Activated CD8-positive, alpha-beta memory T cell treated with anti-CD3 and anti-CD28 coated beads for 24 hours (primary cell): ENCODE data around the gene DOK7.

Experiments
- DNase-seq: peaks from one replicate; pipeline ENCODE4 v3.0.0-alpha.2; 2020

Gene DOK7

DNA sequence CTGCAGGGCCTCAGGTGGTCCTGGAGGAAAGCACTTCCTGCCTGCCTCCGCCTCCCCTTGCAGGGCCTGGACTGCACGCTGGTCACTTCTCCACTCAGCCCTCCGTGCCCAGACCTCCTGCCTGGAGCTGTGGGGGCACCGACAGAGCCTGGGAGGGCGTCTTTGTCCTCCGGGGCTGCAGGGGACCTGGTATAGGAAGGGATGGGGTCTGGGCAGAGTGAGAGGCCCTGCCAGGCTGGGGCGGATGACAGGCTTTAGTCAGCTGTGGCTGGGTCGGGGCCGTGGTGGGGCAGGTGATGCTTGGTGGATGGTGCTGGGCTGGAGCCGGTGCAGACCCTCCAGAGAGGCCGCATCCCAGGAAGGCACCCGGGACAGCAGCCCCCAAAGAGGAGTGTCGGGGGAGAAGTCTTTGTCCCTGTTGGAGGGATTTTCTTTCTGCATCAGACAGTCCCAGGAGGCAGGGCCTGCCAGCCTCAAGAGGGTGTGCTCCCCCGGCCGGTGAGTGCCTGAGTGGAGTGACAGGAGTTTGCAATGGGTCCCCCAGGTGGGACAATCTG is 1.3 kb downstream of the DOK7 start:
- no peak for DNase-seq

DNA sequence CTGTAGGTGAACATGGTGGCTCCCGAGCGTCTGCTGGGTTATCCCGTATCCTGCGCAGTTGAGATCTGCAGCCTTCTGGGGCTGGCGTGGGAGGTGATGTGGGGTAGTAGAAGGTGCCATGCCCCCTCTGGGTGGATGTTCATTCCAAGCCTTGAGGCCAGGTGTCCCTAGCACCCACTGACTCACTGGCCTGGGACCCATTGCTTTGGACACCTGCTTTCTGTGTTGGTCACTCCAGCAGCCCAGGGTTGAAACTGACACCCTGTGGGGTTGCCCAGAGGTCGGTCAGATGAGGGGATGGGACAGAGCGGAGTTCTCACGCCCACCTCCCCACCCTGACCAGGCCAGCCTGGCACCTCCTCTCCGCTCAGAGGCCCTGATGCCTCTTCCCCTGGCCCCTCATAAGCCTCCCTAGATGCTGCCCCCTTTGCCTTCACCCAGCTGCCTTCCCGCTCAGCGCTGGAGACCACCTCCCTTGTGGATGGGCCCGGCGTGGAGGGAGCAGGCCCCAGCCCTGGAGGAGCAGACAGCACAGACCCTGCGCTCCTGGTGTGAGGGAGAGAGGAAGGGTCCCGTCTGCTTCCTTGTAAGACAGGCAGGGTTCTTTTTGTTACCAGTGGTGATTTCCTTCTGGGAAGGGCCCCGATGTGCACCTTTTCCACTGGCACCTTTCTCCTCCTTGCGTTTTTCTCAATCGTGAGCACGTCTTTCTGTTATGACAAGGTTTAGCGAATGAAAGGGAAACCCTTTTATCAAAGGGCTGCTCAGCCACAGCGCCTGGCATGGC is 2.0 kb downstream of the DOK7 start:
- no peak for DNase-seq

DNA sequence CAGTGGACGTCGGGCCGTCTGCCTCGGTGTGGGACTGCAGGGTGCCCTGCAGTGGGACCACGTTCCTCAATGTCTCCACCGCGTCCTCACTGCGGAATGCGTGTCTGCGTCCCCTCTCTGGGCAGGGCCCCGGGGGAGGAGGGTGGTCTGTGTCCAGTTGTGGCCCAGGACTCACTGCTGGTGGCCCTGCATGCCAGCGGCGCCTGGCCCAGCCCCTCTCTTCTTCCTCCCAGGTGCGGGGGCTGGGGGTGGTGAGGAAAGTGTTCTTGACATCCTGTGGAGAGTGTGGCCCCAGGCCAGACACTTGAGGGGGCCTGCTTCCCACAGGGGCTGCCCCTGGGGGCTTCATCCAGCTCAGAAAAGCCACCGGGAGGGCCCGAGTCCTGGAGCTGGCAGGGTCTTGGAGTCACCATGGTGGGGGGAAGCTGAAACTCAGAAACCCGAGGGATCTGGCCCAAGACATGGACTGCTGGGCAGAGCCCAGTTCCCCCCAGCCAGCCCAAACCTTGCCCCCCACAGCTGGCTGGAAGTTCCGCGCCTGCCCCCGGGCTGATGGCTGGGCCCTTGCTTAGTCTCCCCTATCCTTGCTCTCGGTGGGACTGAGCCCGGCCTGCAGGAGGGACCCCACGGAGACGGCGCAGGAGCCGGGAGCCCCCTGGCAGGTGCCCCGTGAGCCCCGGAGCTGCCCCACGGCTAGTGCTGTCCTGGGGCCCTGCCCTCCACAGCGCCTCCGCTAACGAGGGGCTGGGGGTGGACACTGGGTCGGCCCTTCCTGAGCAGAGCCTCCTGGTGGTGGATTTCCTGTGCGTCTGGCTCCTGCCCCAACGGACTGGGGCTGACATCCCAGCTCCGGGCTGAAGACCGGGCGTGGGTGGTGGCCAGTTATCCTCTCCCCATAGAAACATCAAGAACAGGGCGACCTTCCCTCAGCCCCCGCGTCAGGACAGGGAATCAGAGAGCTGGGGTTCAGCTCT is 2.9 kb downstream of the DOK7 start:
- no peak for DNase-seq

DNA sequence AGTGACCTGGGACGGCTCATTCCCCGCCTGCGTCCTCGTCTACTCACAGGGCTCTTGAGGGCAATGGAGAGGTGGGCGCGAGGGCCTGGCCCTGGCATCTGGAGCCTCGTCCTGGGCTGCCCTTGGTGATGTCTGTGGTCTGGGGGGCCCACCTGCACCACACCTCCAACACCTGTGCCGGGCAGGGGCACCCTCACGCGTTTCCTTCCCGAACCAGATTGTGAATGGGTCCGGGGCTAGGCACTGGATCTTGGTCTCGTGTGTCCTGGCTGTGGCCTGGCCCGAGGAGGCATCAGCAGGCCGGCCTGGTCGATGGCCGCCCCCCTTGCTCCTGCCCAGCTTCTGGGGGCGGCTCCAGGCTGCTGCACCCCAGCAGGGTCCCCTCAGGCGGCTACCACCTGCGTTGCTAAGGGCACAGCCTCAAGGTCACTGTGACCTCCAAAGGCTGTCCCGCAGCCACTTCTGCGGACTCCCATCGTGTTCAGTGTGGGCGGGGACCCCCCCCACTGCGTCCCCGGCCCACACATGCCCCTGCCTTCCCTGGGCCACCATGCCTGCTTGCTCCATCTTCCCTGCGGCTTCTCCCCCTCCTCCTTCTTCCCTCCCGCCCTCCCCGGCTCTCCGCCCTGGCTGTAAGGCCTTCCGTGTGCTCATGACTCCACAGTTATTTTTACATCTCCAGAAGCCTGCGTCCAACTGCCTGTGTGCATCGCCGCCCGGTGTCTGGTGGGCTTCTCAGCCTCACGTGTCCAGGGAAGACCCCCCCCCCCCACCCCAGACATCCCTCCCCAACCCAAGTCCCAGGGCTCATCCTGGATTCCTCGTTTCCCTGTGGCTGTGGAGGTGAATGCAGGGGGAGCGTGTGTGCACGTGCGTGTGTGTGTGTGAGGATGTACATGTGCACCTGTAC is 3.8 kb downstream of the DOK7 start:
- DNase-seq = no peak

DNA sequence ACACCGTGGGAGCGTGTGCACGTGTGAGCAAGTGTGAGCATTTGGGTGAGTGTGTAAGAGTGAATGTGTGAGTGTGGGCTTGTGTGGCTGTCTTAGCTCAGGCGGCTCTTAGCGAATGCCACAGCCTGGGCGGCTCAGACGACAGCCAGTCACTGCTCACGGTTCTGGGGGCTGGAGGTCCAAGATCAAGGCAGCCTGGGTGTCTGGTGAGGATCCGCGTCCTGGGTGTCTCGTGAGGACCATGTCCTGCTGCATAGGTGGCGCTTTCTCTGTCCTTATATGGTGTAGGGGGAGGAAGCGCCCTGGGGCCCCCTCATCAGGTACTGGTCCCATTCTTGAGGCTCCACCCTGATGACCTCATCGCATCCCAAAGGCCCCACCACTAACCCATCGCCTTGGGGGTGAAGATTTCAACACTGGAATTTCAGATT is 4.5 kb downstream of the DOK7 start:
- no peak for DNase-seq

DNA sequence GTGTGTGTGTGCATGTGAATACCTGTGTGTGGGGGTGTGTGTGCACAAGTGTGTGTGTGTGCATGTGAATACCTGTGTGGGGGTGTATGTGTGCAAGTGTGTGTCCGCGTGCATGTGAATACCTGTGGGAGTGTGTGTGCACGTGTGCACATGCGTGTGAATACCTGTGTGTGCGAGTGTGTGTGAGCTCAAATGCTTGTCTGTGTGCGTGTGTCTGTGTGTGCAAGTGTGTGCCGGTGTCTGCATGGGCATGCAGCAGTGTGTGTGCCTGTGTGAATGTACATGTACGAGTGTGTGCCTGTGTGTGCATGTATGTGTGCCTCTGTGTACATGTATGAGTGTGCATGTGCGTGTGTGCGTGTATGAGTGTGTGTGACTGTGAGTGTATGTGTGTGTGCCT is 5.0 kb downstream of the DOK7 start:
- DNase-seq = no peak

DNA sequence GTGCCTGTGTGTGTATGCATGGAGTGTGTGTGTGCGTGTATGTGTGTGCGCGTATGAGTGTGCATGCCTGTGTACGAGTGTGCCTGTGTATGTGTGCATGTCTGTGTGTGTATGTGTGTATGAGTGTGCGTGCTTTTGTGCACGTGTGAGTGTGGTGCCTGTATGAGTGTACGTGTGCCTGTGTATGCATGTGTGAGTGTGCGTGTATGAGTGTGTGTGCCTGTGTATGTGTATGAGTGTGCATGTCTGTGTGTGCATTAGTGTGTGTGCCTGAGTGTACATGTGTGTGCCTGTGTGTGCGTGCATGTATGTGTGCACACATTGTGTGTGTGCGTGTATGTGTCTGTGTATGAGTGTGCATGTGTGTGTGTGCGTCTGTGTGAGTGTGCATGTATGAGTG is 5.7 kb downstream of the DOK7 start:
- no peak for DNase-seq

DNA sequence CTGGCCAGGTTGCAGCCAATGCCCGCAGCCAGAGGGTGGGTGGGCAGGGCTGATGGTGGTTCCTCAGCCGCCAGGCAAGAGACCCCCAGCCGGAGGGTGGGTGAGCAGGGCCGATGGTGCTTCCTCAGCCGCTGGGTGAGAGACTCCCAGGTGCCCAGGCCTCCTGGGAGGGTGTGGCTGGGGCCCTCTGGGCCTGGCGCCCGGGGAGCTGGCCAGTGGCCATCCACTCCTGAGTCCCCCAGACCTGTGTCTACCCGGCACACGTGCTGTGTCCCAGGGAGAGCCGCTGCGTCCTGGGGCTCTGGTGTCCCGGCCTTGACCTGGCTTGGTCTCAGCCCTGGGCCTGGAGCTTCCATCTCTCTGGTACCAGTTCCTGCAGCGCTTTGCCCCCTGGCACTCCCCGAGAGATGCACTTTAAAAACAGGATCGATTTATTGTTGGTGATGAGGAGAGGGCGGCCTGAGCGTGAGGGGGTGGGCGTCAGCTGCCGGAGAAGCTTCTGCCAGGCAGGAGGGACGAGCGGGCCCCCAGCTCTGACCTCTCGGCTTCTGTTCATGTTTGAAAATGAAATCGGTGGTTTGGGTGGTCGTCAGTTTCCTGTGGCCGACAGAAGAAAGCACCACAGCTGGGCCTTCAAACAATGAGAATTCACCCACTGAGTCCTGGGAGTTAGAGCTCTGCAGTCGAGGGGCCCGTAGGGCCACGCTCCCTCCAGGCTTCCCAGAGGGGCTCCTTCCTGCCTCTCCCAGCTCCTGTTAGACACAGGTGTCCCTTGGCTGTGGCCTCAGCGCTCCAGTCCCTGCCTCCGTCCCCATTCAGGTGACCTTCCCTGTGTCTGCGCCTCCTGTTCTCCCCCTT is 6.5 kb downstream of the DOK7 start:
- no peak for DNase-seq

DNA sequence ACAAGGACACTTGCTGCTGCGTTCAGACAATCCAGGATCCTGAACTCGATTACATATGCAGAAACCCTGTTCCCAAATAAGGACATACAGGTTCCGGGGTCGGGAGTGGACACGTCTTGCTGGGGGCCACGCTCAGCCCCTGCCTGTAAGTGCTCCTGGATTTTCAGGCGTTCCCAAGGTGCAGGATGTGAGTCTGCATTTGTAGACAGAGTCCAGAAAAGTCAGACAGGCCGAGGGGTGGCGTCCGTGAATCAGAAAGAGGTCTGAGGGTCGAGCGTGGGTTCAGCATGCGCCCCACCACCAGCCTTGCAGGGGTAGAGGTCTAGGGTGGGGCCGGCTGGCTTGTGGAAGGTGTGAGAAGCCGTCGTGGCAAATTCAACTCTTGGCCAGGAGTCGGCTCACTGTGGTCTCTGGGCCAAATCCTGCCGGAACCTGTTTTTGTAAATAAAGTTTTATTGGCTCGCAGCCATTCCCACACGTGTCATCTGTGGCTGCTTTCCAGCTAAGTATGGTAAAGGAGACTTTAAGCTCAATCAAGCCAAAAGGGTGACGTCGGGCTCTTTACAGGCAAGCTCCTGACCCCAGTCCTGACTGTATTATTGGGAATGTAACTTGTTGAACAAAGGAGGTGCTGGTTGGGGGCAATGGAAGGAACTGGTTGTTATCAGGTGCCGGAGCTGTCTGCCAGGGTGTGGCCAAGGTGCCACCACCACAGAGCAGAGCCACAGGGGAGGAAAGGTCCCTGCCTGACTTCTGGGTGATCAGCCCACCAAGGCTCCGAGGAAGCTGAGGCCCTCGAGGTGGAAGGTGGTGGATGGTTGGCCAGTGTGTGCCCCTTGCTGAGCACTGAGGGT is 7.4 kb downstream of the DOK7 start:
- no peak for DNase-seq

DNA sequence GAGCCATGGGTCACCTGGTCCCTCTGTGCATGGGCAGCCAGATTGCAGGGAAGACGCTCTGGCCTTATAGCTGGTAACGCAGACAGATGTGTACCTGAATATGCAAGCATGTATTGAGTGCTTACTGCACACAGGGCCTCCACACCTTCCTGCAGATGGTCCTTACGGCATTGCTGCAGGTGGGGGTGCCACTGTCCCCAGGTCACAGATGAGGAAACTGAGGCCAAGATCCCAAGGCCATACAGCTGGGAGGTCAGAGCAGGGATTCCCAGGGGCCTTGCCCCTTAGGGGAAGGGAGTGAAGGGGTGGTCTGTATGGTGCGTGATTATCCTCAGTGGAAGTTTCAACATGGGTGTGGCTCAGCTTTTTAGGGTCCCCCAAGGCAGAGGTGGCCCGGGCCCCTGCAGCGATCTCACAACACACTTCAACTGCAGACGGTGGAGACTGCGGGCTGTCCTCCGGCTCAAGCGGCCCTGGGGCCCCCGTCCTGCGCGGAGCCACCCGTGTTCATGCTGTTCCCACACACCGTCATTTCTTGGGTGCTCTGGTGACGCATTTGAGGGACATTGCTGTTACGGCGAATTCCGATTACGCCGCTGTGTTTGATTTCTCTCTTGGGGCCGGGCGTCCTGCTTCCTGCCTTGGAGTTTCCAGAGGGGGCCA is 8.1 kb downstream of the DOK7 start:
- DNase-seq = no peak

DNA sequence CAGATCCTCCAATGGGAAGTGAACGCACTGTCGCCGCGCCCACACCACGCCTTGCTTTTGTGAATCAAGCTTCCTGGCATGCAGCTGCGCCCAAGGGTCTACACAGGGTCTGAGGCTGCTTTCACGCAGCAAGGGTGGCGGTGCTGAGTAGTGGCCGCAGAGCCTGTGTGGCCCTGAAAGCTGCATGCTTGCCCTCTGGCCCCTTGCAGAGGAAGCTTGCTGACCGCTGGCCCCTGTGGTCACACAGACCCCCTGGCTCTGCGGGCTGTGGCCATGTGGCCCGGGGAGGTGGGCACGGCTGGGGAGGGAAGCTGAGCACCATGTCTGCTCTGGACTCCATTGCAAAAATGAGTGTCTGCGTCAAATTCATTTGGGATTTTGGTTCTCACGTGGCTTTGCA is 8.8 kb downstream of the DOK7 start:
- DNase-seq = no peak

DNA sequence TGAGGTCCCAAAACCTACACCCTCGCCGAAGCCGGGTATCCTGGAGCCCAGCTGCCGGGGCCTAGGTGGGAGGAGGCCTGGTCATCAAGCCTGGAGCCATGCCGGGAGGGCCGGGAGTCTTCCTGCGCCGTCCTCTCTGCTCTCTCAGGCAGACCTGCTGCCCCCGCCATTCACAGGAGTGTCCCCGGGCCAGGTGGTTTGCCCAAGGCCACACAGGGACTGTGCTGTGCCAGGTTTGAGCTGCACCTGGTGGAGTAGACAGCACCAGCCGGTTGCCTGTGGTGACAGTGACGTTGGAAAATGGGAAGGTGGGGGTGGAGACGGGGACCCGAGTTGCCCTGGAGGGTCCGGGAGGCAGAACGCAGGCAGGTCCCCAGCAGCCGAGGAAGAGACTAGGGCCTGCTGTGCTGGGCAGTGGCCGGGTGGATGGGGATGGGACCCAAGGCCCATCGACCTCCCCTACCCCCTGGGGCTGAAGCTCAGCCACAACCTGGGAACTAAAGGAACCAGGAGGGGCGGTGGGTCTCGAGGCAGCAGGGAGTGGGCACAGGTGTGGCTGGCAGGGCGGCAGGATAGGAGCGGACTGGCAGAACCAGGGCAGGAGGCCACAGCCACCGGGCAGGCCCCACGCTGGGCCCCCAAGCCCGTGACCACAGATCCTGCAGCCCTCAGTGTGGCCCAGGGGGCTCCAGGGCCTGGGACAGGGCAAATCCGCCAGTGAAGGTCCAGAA is 9.5 kb downstream of the DOK7 start:
- no peak for DNase-seq

DNA sequence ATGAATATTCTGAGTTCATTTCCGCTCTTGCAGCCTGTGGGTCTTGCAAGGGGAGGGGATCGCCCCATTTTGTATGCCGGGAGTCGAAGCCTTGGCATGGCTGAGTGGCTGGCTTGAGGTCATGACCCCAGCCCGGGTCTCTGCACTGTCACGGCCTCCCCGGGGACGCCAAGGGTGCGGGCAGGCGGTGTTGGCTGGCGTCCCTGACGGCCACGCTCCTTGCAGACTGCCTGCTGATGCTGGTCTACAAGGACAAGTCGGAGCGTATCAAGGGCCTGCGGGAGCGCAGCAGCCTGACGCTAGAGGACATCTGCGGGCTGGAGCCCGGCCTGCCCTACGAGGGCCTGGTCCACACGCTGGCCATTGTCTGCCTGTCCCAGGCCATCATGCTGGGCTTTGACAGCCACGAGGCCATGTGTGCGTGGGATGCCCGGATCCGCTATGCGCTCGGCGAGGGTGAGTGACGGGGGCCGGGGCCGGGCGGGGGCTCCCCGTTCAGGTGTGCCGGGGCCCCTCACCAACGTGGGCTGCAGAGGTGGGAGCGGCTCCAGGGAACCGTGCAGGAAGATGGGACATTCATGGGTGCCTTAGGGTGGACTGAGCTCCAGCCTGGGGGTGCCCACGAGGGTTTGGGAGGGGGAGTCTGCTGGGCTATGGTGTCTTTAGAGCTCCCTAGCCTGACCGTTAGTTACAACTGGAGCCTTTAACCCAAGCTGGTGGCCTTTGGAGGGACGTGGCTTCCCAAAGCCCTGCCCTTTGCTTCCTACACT is 10.3 kb downstream of the DOK7 start:
- no peak for DNase-seq

DNA sequence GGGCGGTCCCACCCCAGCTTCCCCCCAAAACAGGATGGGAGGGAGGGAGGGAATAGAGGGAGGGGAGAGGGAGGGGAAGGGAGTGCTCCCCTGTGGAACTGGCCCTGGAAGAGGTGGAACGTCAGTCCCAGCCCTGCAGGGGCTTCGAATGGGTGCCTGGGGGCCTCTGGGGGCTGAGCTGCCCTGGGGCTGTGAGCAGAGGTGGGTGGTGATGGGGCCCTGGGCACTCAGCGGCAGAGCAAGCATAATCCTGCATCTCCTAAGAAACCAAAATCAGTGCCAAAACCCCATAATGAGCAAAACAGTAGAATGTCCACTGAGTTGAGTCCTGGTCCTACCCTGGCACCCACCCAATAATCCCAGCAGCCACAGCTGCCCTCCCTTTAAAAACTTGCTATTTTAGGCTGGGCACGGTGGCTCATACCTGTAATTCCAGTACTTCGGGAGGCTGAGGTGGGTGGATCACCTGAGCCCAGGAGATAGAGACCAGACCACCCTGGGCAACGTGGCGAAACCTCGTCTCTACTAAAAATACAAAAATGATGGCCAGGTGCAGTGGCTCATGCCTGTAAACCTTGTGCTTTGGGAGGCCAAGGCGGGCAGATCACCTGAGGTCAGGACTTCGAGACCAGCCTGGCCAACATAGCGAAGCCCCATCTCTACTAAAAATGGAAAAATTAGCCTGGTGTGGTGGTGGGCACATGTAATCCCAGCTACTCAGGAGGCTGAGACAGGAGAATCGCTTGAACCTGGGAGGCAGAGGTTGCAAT is 11.1 kb downstream of the DOK7 start:
- DNase-seq = no peak

DNA sequence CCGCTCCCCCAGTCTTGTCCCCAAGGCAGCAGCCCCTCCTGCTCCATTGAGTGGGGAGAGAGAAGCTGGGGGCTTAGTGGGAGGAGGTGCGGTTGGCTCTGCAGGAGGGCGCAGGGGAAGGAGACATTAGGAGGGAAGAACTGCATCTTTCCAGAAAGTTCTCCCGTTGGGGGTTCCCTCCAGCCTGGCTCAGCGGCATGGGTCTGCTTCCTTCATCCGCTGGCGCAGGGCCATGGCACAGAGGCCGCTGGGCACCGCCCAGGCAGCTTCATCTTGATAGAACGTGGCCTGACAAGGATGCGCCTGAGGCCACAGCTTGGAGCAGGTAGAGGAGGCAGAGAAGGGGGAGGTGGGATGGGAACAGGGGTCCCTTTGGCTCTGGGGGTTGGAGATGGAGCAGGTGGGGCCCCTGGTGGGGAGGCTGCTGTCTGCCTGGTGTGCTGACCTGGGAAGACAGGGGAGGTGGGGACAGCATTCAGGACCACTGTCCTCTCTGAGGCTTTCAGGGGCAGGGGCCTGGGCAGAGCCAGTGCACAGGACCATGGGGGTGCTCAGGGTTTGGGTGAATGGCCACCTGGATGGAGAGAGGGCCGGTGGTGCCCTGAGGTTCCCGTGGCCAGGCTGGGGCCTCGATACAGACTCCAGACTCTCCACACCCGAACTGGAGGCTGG is 12.1 kb downstream of the DOK7 start:
- DNase-seq = no peak

DNA sequence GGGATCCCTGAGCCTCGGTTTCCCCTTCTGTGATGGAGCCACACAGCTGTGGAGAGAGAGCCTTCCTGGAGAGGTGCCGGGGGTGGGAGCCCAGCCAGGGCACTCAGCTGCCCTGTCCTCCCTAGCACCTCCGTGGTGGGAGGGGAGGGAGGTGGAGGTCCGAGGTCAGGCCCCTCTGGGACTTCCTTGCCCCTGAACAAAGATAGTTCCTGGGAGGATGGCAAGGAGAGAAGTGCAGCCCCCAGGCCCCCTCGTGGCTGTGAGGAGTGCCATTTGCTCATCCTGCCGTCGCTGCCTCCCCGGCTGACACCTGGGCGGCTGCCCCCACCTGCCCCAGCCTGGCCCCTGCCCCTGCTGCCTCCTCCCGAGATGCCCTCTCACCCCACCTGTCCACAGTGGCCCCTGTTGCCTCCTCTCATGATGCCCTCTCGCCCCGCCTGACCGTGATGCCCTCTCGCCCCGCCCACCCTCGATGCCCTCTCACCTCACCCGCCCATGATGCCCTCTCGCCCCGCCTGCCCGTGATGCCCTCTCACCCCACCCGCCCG is 12.7 kb downstream of the DOK7 start:
- no peak for DNase-seq

DNA sequence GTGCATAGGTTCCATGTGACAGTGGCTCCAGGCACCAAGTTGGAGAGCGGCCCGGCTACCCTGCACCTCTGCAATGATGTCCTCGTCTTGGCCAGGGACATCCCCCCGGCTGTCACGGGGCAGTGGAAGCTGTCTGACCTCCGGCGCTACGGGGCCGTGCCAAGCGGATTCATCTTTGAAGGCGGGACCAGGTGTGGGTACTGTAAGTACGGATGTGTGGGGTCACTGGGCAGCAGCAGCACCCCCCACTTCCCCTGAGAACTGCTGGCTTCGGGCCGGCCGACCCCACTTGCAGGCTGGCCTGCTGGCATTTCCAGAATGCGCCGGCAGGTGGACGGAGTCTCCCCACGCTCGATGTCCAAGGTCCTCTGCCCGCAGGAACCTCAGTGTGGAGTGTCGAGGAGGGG is 13.2 kb downstream of the DOK7 start:
- no peak for DNase-seq
